HG02870 (cell line): Measurements from ENCODE around the gene CCDC15.
"Not testable (repeated sequence)": the region's sequence is repeated elsewhere in the genome, so short reads cannot be mapped to it uniquely, and the experiment has no call there.

Source experiments
- ATAC-seq: cut with Tn5 transposase; IDR thresholded peaks from one replicate; pipeline ENCODE4 v1.9.1; 2021; ENCODE audit warnings: mild to moderate bottlenecking, moderate library complexity; ENCODE audit not compliant: unreplicated experiment

The CCDC15 gene

GRCh38 chr11:124987096-124987495 lies 33.1 kb downstream of the CCDC15 start:
- no peak for ATAC-seq

GRCh38 chr11:124988063-124988462 lies 34.1 kb downstream of the CCDC15 start:
- ATAC-seq, result no peak

- no peak for ATAC-seq
Measured at GRCh38 chr11:125001079-125001778, 47.2 kb downstream of the CCDC15 start.

- no peak for ATAC-seq
Measured at GRCh38 chr11:125001849-125002248, 47.8 kb downstream of the CCDC15 start.

GRCh38 chr11:125005491-125005890 lies 51.5 kb downstream of the CCDC15 start:
- ATAC-seq, result no peak

GRCh38 chr11:125016413-125016812 lies 62.4 kb downstream of the CCDC15 start:
- no peak for ATAC-seq

GRCh38 chr11:125020342-125020741 lies 66.3 kb downstream of the CCDC15 start:
- no peak for ATAC-seq

GRCh38 chr11:125022551-125022950 lies 68.5 kb downstream of the CCDC15 start:
- ATAC-seq, result no peak

- no peak for ATAC-seq
Measured at GRCh38 chr11:125025968-125026367, 72.0 kb downstream of the CCDC15 start.

GRCh38 chr11:125029431-125029830 lies 75.4 kb downstream of the CCDC15 start:
- not testable (repeated sequence) for ATAC-seq

GRCh38 chr11:125036933-125037332 lies 82.9 kb downstream of the CCDC15 start:
- no peak for ATAC-seq

GRCh38 chr11:125049164-125049792 lies 95.3 kb downstream of the CCDC15 start:
- ATAC-seq, result no peak

- ATAC-seq, result no peak
Measured at GRCh38 chr11:125052047-125052446, 98.0 kb downstream of the CCDC15 start.

GRCh38 chr11:125053167-125053566 lies 99.2 kb downstream of the CCDC15 start:
- no peak for ATAC-seq

GRCh38 chr11:125055107-125055715 lies 101.2 kb downstream of the CCDC15 start:
- no peak for ATAC-seq

GRCh38 chr11:125056111-125056510 lies 102.1 kb downstream of the CCDC15 start:
- not testable (repeated sequence) for ATAC-seq

GRCh38 chr11:125056931-125057692 lies 103.1 kb downstream of the CCDC15 start:
- ATAC-seq, result no peak

- ATAC-seq, result no peak
Measured at GRCh38 chr11:125057693-125058016, 103.7 kb downstream of the CCDC15 start.

- no peak for ATAC-seq
Measured at GRCh38 chr11:125061281-125061680, 107.3 kb downstream of the CCDC15 start.

- peak; percentile 2 for ATAC-seq
Measured at GRCh38 chr11:125062218-125062930, 108.4 kb downstream of the CCDC15 start.

- peak; percentile 84 for ATAC-seq
Measured at GRCh38 chr11:125062931-125063428, 109.0 kb downstream of the CCDC15 start, which contains the start of gene SLC37A2. SLC37A2 (plus strand) TSS chr11:125063305; CDS start chr11:125063368, 63 bp downstream.
